Kidney epithelial cell (primary cell): ENCODE measurements around the gene TERC. TPM values are rescaled to one million over a fixed set of nuclear protein-coding genes. Genes with fewer than 3 reads are reported as not detected.

Experiments used
- DNase-seq: peaks from one replicate; pipeline ENCODE4 v3.0.0-alpha.2; 2010; ENCODE audit warnings: low read depth
- H3K27me3 ChIP-seq: 2 replicates; pipeline ENCODE4 v1.6.0; 2011; ENCODE audit warnings: low read length; ENCODE audit not compliant: control insufficient read depth, insufficient read depth
- H3K36me3 ChIP-seq: 2 replicates; pipeline ENCODE4 v1.5.1; 2011; ENCODE audit warnings: low read length; ENCODE audit not compliant: control insufficient read depth, insufficient read depth
- H3K4me3 ChIP-seq: 2 replicates; pipeline ENCODE4 v1.5.1; 2011; ENCODE audit warnings: low read depth, mild to moderate bottlenecking, control low read depth, low read length
- CTCF ChIP-seq: IDR thresholded peaks from 2 replicates; pipeline ENCODE4 v1.5.1; 2011; ENCODE audit warnings: mild to moderate bottlenecking, moderate library complexity, low read length, control low read depth, inconsistent platforms; ENCODE audit not compliant: insufficient read depth, poor library complexity, severe bottlenecking
- total RNA-seq: library from RNA; depleted of rRNA; stranded (reverse); fragments of >200 nt; gene quantifications from 2 replicates; pipeline ENCODE4 v1.2.3, GENCODE V29; 2015

Gene TERC
- total RNA-seq, 1 donor from 2014 or later = 246 TPM

- no peaks in the 10 kb centered on the region for H3K36me3 ChIP-seq
- no peak for DNase-seq
- H3K27me3 ChIP-seq = no peaks in the 10 kb centered on the region
- TF ChIP-seq CTCF = peak; percentile 15
- H3K4me3 ChIP-seq = peak within 1 kb of the TSS; percentile 88
These were observed 8.3 kb upstream of the TERC start, which contains the start of gene MYNN for GRCh38 chr3:169772897-169773816. Gene MYNN (plus strand): TSS chr3:169773396. CDS start chr3:169774296, 900 bp downstream.

DNA sequence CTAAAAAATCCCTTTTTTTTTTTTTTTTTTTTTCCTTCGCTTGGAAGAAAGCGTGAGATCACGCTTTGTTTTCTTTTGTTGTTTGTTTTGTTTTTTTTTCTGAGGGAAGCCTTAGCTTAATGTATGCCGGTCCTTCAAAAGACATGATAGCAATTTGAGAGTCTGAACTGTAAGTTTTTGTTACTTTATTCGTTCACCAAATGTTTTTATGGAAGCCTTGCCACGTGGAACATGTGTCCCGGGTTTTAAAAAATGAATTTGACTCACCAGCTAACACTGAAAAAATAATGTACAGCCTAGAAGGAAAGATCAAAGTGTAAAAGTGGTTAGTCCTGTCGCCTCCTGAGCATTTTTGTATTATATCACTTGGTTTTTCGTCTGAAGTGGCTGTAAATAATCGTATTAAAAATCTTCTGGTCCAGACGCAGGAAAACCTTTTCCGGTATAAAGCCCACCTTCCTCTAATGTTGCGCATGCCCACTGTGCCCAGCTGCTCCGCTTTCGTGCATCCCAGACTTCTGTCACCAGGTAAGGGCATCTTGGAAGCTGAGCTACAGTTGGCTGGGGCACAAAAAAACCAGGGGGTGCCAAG is 7.5 kb upstream of the TERC start:
- H3K4me3 ChIP-seq = peak overlapping the region; percentile 88
- TF ChIP-seq CTCF = no peak
- no peaks in the 10 kb centered on the region for H3K27me3 ChIP-seq
- no peak for DNase-seq
- no peaks in the 10 kb centered on the region for H3K36me3 ChIP-seq

DNA sequence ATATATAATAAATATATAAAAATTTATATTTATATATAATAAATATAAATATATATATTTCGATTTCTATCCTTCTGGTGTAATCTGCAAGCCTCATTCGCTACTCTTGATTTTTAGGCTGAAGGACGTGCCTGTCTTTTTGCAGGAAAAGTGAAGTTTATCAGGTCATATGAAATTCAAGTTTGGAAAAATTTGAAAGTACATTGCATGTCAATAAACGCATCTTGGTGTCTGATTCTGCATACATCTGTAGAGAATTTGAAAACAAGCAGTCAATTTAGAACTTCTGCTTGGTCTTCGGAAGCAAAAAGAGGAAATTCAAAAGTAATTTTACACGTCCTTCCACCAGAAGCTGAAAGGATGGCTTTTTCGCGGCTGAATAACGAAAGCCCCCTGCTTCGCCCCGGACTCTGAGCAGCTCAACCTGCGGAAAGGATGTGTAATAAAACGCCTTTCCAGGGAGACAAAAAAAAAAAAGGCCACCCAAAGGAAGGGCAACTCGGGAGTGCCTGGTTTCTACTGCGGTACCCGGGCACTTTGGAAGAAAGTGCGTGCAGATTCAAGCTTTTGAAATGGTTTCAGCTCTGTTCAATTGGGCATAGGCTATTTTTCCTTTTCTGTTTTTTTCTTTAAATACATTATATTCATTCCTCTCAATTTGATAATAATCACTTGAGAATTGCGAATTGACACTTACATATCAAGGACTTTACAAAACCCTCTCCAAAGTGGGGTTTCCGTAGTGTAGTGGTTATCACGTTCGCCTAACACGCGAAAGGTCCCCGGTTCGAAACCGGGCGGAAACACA is 6.8 kb upstream of the TERC start:
- TF ChIP-seq CTCF = no peak

GRCh38 chr3:169769287-169770181 is 4.7 kb upstream of the TERC start, which contains the start of gene ACTRT3:
Gene ACTRT3 (minus strand): TSS chr3:169769561. CDS start chr3:169769520, 41 bp downstream.
- TF ChIP-seq CTCF = peak; percentile 5
- DNase-seq = no peak
- H3K27me3 ChIP-seq = no peaks in the 10 kb centered on the region
- H3K36me3 ChIP-seq = no peaks in the 10 kb centered on the region
- H3K4me3 ChIP-seq = peak within 1 kb of the TSS; percentile 59

More for the DNA sequence above, 6.8 kb upstream of the TERC start:
- DNase-seq = no peak
- Histone ChIP-seq H3K27me3 (no peaks in the 10 kb centered on the region), H3K4me3 (peak overlapping the region; percentile 88), H3K36me3 (no peaks in the 10 kb centered on the region)

DNA sequence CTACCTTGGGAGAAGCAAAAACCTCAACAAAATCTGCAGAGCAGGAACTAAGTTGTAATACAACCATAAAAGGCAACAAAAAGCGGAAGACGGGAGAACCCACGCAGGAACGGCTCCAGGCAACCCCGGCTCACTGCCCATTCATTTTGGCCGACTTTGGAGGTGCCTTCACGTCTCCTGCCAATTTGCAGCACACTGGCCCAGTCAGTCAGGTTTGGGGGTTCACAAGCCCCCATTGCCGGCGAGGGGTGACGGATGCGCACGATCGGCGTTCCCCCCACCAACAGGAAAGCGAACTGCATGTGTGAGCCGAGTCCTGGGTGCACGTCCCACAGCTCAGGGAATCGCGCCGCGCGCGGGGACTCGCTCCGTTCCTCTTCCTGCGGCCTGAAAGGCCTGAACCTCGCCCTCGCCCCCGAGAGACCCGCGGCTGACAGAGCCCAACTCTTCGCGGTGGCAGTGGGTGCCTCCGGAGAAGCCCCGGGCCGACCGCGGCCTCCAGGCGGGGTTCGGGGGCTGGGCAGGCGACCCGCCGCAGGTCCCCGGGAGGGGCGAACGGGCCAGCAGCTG is 463 bp downstream of the TERC start:
- no peak for TF ChIP-seq CTCF
- DNase-seq = no peak
- no peaks in the 10 kb centered on the region for H3K27me3 ChIP-seq
- H3K36me3 ChIP-seq = no peaks in the 10 kb centered on the region
- H3K4me3 ChIP-seq = peak overlapping the region; percentile 83
